Neural cell (in vitro differentiated cells): Measurements from ENCODE around the gene CDKL5. TPM values are rescaled to one million over a fixed set of nuclear protein-coding genes. Genes with fewer than 3 reads are reported as not detected.

Source experiments
- H2AFZ ChIP-seq: fragments of 200-600, 300-800 bp; sonication (generic), shearing (Covaris generic); 2 replicates; pipeline ENCODE4 v1.6.0; 2014; ENCODE audit warnings: low read depth, mild to moderate bottlenecking, antibody characterized with exemption, low read length, moderate library complexity
- H3F3A ChIP-seq: fragments of 200-600 bp; shearing (Covaris generic); 2 replicates; pipeline ENCODE4 v1.6.1; 2016; ENCODE audit warnings: mild to moderate bottlenecking, moderate library complexity, mixed read lengths, antibody characterized with exemption, low read length; ENCODE audit not compliant: insufficient read depth, poor library complexity, severe bottlenecking
- H3K27ac ChIP-seq: fragments of 200-600, 300-800 bp; sonication (generic), shearing (Covaris generic); 2 replicates; pipeline ENCODE4 v1.5.1; 2014; ENCODE audit warnings: mild to moderate bottlenecking, low read length, moderate library complexity
- H3K27me3 ChIP-seq: fragments of 300-800, 200-600 bp; sonication (generic), shearing (Covaris generic); 2 replicates; pipeline ENCODE4 v1.6.0; 2014; ENCODE audit warnings: mild to moderate bottlenecking, low read depth, low read length, moderate library complexity; ENCODE audit not compliant: insufficient read depth
- H3K36me3 ChIP-seq: fragments of 300-800, 200-600 bp; sonication (generic), shearing (Covaris generic); 2 replicates; pipeline ENCODE4 v1.5.1; 2014; ENCODE audit warnings: mild to moderate bottlenecking, antibody characterized with exemption, low read length, moderate library complexity; ENCODE audit not compliant: insufficient read depth
- H3K4me2 ChIP-seq: fragments of 300-800, 200-600 bp; sonication (generic), shearing (Covaris generic); 2 replicates; pipeline ENCODE4 v1.6.0; 2014; ENCODE audit warnings: mild to moderate bottlenecking, low read length
- H3K4me3 ChIP-seq: fragments of 300-800, 200-600 bp; sonication (generic), shearing (Covaris generic); 2 replicates; pipeline ENCODE4 v1.5.1; 2014; ENCODE audit warnings: mild to moderate bottlenecking, low read length, moderate library complexity
- H3K79me2 ChIP-seq: fragments of 200-600 bp; shearing (Covaris generic); replicated peaks from 2 replicates; pipeline ENCODE4 v1.6.0; 2014; ENCODE audit warnings: mild to moderate bottlenecking, low read length, moderate library complexity; ENCODE audit not compliant: insufficient read depth
- H3K9ac ChIP-seq: fragments of 300-800, 200-600 bp; sonication (generic), shearing (Covaris generic); 2 replicates; pipeline ENCODE4 v1.6.1; 2016; ENCODE audit warnings: mild to moderate bottlenecking, low read length, mixed read lengths
- H3K9me2 ChIP-seq: fragments of 200-600 bp; shearing (Covaris generic); 2 replicates; pipeline ENCODE4 v1.6.1; 2016; ENCODE audit warnings: mild to moderate bottlenecking, low read length, mixed read lengths; ENCODE audit not compliant: insufficient read depth
- H3K9me3 ChIP-seq: fragments of 200-600, 300-800 bp; sonication (generic), shearing (Covaris generic); 2 replicates; pipeline ENCODE4 v1.6.1; 2016; ENCODE audit warnings: mild to moderate bottlenecking, mixed run types, low read length, moderate library complexity, mixed read lengths
- H4K20me1 ChIP-seq: fragments of 200-600 bp; shearing (Covaris generic); 2 replicates; pipeline ENCODE4 v1.6.1; 2016; ENCODE audit warnings: mild to moderate bottlenecking, mixed run types; ENCODE audit not compliant: insufficient read depth
- CTCF ChIP-seq: fragments of 450-650 bp; IDR thresholded peaks from 2 replicates; pipeline ENCODE4 v1.5.1; 2014; ENCODE audit warnings: antibody characterized with exemption, mild to moderate bottlenecking, moderate library complexity; ENCODE audit not compliant: poor library complexity, severe bottlenecking
- EP300 ChIP-seq: fragments of 450-650 bp; conservative IDR thresholded peaks from 2 replicates; pipeline ENCODE4 v1.6.1; 2014; ENCODE audit warnings: antibody characterized with exemption, mild to moderate bottlenecking, moderate library complexity; ENCODE audit not compliant: poor library complexity, severe bottlenecking
- EZH2 ChIP-seq: fragments of 200-600, 300-800 bp; shearing (Covaris generic), sonication (generic); IDR thresholded peaks from 2 replicates; pipeline ENCODE4 v1.6.1; 2014; ENCODE audit warnings: antibody characterized with exemption, low read length, borderline replicate concordance, mild to moderate bottlenecking; ENCODE audit not compliant: insufficient read depth, poor library complexity, severe bottlenecking
- MXI1 ChIP-seq: fragments of 450-650 bp; conservative IDR thresholded peaks from 2 replicates; pipeline ENCODE4 v1.6.1; 2014; ENCODE audit warnings: antibody characterized with exemption, mild to moderate bottlenecking; ENCODE audit not compliant: poor library complexity, severe bottlenecking
- POLR2AphosphoS5 ChIP-seq: IDR thresholded peaks from 2 replicates; pipeline ENCODE4 v1.6.1; 2012
- RAD21 ChIP-seq: fragments of 450-650 bp; conservative IDR thresholded peaks from 2 replicates; pipeline ENCODE4 v1.6.1; 2014; ENCODE audit warnings: antibody characterized with exemption, mild to moderate bottlenecking, moderate library complexity
- REST ChIP-seq: IDR thresholded peaks from 2 replicates; pipeline ENCODE4 v1.6.1; 2012; ENCODE audit warnings: borderline replicate concordance
- SMC3 ChIP-seq: fragments of 450-650 bp; conservative IDR thresholded peaks from 2 replicates; pipeline ENCODE4 v1.6.1; 2014; ENCODE audit warnings: antibody characterized with exemption, mild to moderate bottlenecking, moderate library complexity; ENCODE audit not compliant: poor library complexity
- TAF1 ChIP-seq: IDR thresholded peaks from 2 replicates; pipeline ENCODE4 v1.6.1; 2012; ENCODE audit warnings: low read depth
- polyA plus RNA-seq: library from polyadenylated mRNA; depleted of rRNA; stranded (reverse); fragments of >200 nt; gene quantifications from 2 replicates; pipeline ENCODE4 v1.2.3, GENCODE V29; 2014

CDKL5 gene
- polyA plus RNA-seq, 1 donor from 2014 or later: 5.3 TPM

- H3K36me3 ChIP-seq: no peaks in the 10 kb centered on the region
- no peak overlapping the region for H3K4me2 ChIP-seq
- no peak overlapping the region for H2AFZ ChIP-seq
- no peaks in the 10 kb centered on the region for H3K27me3 ChIP-seq
- no peaks in the 10 kb centered on the region for H3K9me3 ChIP-seq
- no peaks in the 10 kb centered on the region for H3K9me2 ChIP-seq
- no peak for TF ChIP-seq REST
- TF ChIP-seq POLR2AphosphoS5: no peak
- no peak for TF ChIP-seq EZH2
- no peak for TF ChIP-seq EP300
- no peak for TF ChIP-seq CTCF
- TF ChIP-seq MXI1: no peak
- no peak for TF ChIP-seq TAF1
- H3K27ac ChIP-seq: no peak overlapping the region
- H3K79me2 ChIP-seq: no peaks in the 10 kb centered on the region
- H3F3A ChIP-seq: no peaks in the 10 kb centered on the region
- H3K9ac ChIP-seq: no peak overlapping the region
- no peaks in the 10 kb centered on the region for H4K20me1 ChIP-seq
- no peak overlapping the region for H3K4me3 ChIP-seq
Observed at GRCh38 chrX:18574591-18574990, 149.2 kb downstream of the CDKL5 start.

GRCh38 chrX:18575744-18576143 is 150.3 kb downstream of the CDKL5 start:
- H3K36me3 ChIP-seq: no peaks in the 10 kb centered on the region
- no peaks in the 10 kb centered on the region for H3K79me2 ChIP-seq
- H3K4me2 ChIP-seq: no peak overlapping the region
- no peaks in the 10 kb centered on the region for H4K20me1 ChIP-seq
- TF ChIP-seq REST: no peak
- TF ChIP-seq SMC3: no peak
- no peak for TF ChIP-seq RAD21
- TF ChIP-seq EP300: no peak
- no peak for TF ChIP-seq MXI1
- no peaks in the 10 kb centered on the region for H3K27me3 ChIP-seq
- H3K4me3 ChIP-seq: no peak overlapping the region
- H3F3A ChIP-seq: no peaks in the 10 kb centered on the region
- no peaks in the 10 kb centered on the region for H3K9me3 ChIP-seq
- no peak overlapping the region for H3K9ac ChIP-seq
- no peak overlapping the region for H2AFZ ChIP-seq
- no peaks in the 10 kb centered on the region for H3K9me2 ChIP-seq
- H3K27ac ChIP-seq: no peak overlapping the region
